Tibial nerve (tissue), 4 donors: ENCODE measurements around the gene SPATS2L. TPM values are rescaled to one million over a fixed set of nuclear protein-coding genes. Genes with fewer than 3 reads are reported as not detected.

ENCODE experiments used
- DNase-seq, 2 donors: peaks; one replicate each; pipeline ENCODE4 v3.0.0-alpha.2; 2019; ENCODE audit warnings: low spot score in 2 of 2
- H3K27ac ChIP-seq, 4 donors: fragments of 200-600 bp; sonication (generic) in 3 of 4; one replicate each; pipeline ENCODE4 v1.5.1; 2017 to 2019; ENCODE audit warnings: mild to moderate bottlenecking in 1 of 4
- H3K27me3 ChIP-seq, 2 donors: fragments of 200-600 bp; sonication (generic) in 1 of 2; one replicate each; pipeline versions ENCODE4 v1.5.1 to v1.6.0; 2017 to 2019
- H3K36me3 ChIP-seq, 3 donors: fragments of 200-600 bp; sonication (generic); one replicate each; pipeline ENCODE4 v1.5.1; 2018 to 2019
- H3K4me1 ChIP-seq, 4 donors: fragments of 200-600 bp; sonication (generic) in 3 of 4; one replicate each; pipeline ENCODE4 v1.5.1; 2017 to 2019
- H3K4me3 ChIP-seq, 4 donors: fragments of 200-600 bp; sonication (generic) in 3 of 4; one replicate each; pipeline ENCODE4 v1.5.1; 2017 to 2019; ENCODE audit warnings: mild to moderate bottlenecking in 1 of 4, moderate library complexity in 1 of 4
- H3K9me3 ChIP-seq, 4 donors: fragments of 200-600 bp; sonication (generic) in 3 of 4; one replicate each; pipeline ENCODE4 v1.5.1; 2017 to 2019
- EP300 ChIP-seq, 2 donors: sonication (generic); formaldehyde crosslinking; IDR thresholded peaks; one replicate each; pipeline ENCODE4 v1.6.1; 2017; ENCODE audit warnings: antibody characterized with exemption in 2 of 2, mild to moderate bottlenecking in 1 of 2
- POLR2A ChIP-seq, 2 donors: fragments of 450-650 bp; IDR thresholded peaks; one replicate each; pipeline ENCODE4 v1.6.1; 2017; ENCODE audit warnings: antibody characterized with exemption in 2 of 2, mild to moderate bottlenecking in 2 of 2, moderate library complexity in 2 of 2
- WGBS, 2 donors: methylation state at CpG; one replicate each; pipeline ENCODE4 v1.1.5; 2018; 5-methylcytosine and 5-hydroxymethylcytosine counted together
- total RNA-seq, 4 donors: library from RNA; depleted of rRNA; stranded (reverse); fragments of >200 nt; gene quantifications; one replicate each; pipeline ENCODE4 v1.1.0, GENCODE V29; 2016
- TF ChIP-seq, protein P1 (sequence below), 5 experiments: fragments of 200-600 bp in 3 of 5; fragments of 450-650 bp in 2 of 5; sonication (generic) in 3 of 5; IDR thresholded peaks; one replicate each; pipeline ENCODE4 v1.5.1; 2016 to 2019; ENCODE audit warnings: antibody characterized with exemption in 5 of 5, mild to moderate bottlenecking in 3 of 5, moderate library complexity in 2 of 5

The SPATS2L gene
- total RNA-seq, 4 donors from 2014 or later, result 50.9 to 74.1 (median 57.2) TPM

DNA sequence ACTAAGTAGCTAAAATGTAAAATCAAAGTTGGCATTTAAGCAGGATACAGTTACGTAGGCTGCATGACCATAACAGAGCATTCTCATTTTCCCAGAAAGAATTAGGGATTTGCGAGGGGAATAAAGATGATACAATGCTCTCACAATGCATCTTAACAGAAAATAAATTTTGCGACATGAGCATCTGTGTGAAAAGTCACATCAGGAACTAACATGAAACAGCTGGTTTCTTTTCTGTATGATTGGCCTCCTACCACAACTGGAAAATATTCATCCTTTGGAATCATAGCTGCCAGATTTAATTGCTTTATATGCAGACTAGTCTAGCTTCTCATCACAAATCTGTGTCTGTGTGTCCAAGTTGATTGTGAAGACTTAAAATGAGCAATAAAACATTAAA is 137.4 kb downstream of the SPATS2L start:
- no peak for TF ChIP-seq POLR2A (IDR thresholded peaks at IDR 0.05)
- TF ChIP-seq EP300 (IDR thresholded peaks at IDR 0.05), result no peak
- Histone ChIP-seq H3K27ac (no peak overlapping the region), H3K9me3 (no peaks in the 10 kb centered on the region), H3K27me3 (no peaks in the 10 kb centered on the region), H3K4me1 (peaks cover 0 to 8% (median 0%) of the 10 kb centered on the region in 4 donors), H3K4me3 (no peak overlapping the region), H3K36me3 (peaks cover 0 to 50% (median 0%) of the 10 kb centered on the region in 3 donors)
- no peak for DNase-seq
- WGBS, 2 donors, result 94% methylated on average over 3 of the region's 3 CpGs

DNA sequence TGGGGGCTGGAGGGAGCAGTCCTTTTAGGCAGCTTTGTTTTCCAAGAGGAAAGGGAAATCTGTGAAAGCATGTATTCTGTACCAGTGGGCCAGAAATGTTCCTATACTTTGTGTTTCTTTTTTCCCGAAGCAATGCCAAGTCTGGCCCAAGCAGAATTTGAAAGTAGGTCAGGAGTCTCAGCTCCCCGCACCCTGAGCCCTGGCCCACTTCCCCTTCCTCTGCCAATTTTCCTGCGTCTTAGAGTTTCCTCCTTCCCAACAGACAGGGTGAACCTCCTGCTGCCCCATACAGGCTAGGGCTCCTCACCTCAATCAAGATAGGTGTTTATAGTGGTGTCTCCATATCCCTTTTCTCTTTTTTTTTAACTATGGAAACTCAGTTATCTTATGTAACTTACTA is 138.0 kb downstream of the SPATS2L start:
- peaks cover 0 to 47% (median 0%) of the 10 kb centered on the region in 3 donors for H3K36me3 ChIP-seq
- no peak for TF ChIP-seq EP300 (IDR thresholded peaks at IDR 0.05)
- TF ChIP-seq POLR2A (IDR thresholded peaks at IDR 0.05), result no peak
- H3K27ac ChIP-seq, result no peak overlapping the region

DNA sequence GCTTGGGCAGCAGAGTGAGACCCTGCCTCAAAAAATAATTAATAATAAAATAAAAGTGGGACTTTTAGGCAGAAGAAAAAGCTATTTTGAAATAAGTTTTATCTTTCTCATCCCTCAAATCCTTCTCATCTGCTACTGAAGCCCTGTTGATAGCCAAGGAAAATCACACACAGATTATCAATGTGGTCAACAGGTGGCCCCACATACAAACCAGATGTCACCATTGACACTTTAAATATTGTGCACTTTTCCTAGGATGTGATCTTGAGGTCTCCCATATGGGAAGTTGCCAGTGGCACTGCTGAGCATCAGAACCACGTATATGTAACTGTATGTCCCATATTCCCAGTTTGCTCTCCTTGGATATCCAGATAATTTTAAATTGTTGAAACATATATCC is 138.8 kb downstream of the SPATS2L start:
- WGBS, 2 donors, result 70 to 71% methylated on average over 1 of the region's 1 CpG

More for the DNA sequence above, 138.0 kb downstream of the SPATS2L start:
- 46 to 62% methylated on average over 3 of the region's 3 CpGs for WGBS, 2 donors
- Histone ChIP-seq H3K4me3 (no peak overlapping the region), H3K9me3 (no peaks in the 10 kb centered on the region), H3K27me3 (no peaks in the 10 kb centered on the region), H3K4me1 (peaks cover 0 to 8% (median 0%) of the 10 kb centered on the region in 4 donors)
- DNase-seq, result no peak

DNA sequence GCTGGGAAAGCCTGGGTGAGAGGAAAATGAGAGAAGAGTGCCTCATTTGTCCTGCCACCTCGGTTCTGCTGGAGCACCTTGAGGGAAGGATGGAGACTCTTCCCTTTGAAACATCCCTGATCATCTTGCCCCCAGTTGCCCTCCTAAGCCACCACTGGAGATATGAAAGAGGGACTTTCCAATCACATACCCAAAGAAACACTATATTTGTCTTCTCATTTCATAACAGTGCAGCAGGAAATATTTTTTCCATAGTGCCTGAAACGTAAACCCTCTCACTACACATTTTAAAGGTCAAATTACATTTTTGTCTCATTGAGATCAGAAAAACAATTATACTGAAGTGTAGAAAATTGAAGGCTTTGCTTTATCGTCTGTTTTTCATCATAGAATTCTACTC is 140.1 kb downstream of the SPATS2L start:
- no peak overlapping the region for H3K27ac ChIP-seq
- peaks cover 0 to 8% (median 0%) of the 10 kb centered on the region in 4 donors for H3K4me1 ChIP-seq
- no peak overlapping the region for H3K4me3 ChIP-seq
- no peak for DNase-seq
- no peaks in the 10 kb centered on the region for H3K27me3 ChIP-seq
- peaks cover 0 to 46% (median 0%) of the 10 kb centered on the region in 3 donors for H3K36me3 ChIP-seq
- no peak for TF ChIP-seq EP300 (IDR thresholded peaks at IDR 0.05)
- no peak for TF ChIP-seq POLR2A (IDR thresholded peaks at IDR 0.05)
- TF ChIP-seq, protein P1, sequence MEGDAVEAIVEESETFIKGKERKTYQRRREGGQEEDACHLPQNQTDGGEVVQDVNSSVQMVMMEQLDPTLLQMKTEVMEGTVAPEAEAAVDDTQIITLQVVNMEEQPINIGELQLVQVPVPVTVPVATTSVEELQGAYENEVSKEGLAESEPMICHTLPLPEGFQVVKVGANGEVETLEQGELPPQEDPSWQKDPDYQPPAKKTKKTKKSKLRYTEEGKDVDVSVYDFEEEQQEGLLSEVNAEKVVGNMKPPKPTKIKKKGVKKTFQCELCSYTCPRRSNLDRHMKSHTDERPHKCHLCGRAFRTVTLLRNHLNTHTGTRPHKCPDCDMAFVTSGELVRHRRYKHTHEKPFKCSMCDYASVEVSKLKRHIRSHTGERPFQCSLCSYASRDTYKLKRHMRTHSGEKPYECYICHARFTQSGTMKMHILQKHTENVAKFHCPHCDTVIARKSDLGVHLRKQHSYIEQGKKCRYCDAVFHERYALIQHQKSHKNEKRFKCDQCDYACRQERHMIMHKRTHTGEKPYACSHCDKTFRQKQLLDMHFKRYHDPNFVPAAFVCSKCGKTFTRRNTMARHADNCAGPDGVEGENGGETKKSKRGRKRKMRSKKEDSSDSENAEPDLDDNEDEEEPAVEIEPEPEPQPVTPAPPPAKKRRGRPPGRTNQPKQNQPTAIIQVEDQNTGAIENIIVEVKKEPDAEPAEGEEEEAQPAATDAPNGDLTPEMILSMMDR (IDR thresholded peaks at IDR 0.05), result no peak
- no peaks in the 10 kb centered on the region for H3K9me3 ChIP-seq
- WGBS, 2 donors, result 74 to 76% methylated on average over 3 of the region's 3 CpGs

More for the DNA sequence above, 138.8 kb downstream of the SPATS2L start:
- Histone ChIP-seq H3K4me1 (peaks cover 0 to 8% (median 0%) of the 10 kb centered on the region in 4 donors), H3K27me3 (no peaks in the 10 kb centered on the region), H3K9me3 (no peaks in the 10 kb centered on the region), H3K4me3 (no peak overlapping the region), H3K36me3 (peaks cover 0 to 42% (median 0%) of the 10 kb centered on the region in 3 donors), H3K27ac (no peak overlapping the region)
- TF ChIP-seq EP300 (IDR thresholded peaks at IDR 0.05) (no peak), POLR2A (IDR thresholded peaks at IDR 0.05) (no peak)
- TF ChIP-seq, protein P1 (IDR thresholded peaks at IDR 0.05), result no peak
- no peak for DNase-seq

DNA sequence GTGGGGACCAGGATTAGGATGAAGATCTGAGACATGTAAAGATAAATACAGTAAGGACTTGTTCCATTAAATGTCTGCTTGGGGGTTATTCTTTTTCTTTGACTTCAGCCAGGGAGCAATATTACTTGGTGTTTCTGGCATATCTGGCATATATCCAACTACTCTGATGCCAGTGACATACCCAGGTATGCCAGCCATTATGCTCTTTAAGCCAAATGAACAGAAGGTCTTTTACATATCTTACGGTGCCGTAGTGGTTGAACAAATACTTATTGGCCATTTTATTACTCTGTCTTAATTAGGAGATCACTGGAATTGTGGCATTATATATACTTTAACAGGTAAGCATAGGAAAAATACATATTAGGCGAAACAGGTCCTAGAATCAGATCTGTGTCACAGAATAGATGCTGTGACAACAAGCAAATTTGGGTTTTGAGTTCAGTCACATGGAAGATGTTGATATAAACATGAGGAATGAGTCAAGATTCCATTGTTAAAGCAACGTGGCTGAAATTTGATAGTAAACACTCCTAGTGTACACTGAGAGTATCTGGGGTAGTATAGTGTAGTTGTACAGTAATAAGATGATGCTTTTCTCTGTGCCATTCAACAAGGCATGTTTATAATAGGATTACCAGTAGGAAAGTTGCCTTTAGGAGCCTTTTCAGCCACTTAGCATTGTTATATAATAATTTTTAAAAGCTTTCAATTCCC is 140.8 kb downstream of the SPATS2L start:
- TF ChIP-seq, protein P1 (IDR thresholded peaks at IDR 0.05), result no peak
- no peak for TF ChIP-seq POLR2A (IDR thresholded peaks at IDR 0.05)
- no peak overlapping the region for H3K27ac ChIP-seq
- no peaks in the 10 kb centered on the region for H3K27me3 ChIP-seq
- 82 to 85% methylated on average over 4 of the region's 4 CpGs for WGBS, 2 donors
- H3K9me3 ChIP-seq, result no peaks in the 10 kb centered on the region
- peaks cover 0 to 8% (median 0%) of the 10 kb centered on the region in 4 donors for H3K4me1 ChIP-seq
- no peak overlapping the region for H3K4me3 ChIP-seq
- H3K36me3 ChIP-seq, result peaks cover 0 to 42% (median 0%) of the 10 kb centered on the region in 3 donors
- no peak for DNase-seq

DNA sequence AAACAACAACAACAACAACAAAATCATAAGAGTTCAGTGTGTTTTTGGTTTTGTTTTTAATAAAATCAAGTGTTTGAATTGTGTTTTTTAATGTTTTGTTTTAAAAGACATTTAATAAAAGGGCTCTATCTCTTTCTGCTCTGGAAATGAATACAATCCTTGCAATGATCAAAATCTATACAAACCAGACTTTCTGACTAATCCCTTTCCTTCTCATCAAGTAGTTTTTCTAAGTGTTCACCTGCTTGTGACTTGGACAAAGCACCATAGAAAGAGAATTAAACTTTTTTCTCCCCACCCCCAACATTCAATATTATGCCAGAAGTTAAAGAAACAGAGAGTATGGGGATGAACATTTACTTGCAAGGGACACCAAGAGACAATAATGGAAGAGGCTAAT is 142.0 kb downstream of the SPATS2L start:
- peaks cover 0 to 5% (median 0%) of the 10 kb centered on the region in 4 donors for H3K4me1 ChIP-seq
- no peaks in the 10 kb centered on the region for H3K27me3 ChIP-seq
- TF ChIP-seq POLR2A (IDR thresholded peaks at IDR 0.05) (no peak), EP300 (IDR thresholded peaks at IDR 0.05) (no peak)
- TF ChIP-seq, protein P1 (IDR thresholded peaks at IDR 0.05), result no peak
- H3K4me3 ChIP-seq, result no peak overlapping the region
- no peaks in the 10 kb centered on the region for H3K9me3 ChIP-seq
- H3K27ac ChIP-seq, result no peak overlapping the region
- peaks cover 0 to 39% (median 0%) of the 10 kb centered on the region in 3 donors for H3K36me3 ChIP-seq
- DNase-seq, result no peak
